B cell (primary cell): ENCODE data around the gene LAMA4. TPM values are rescaled to one million over a fixed set of nuclear protein-coding genes. Genes with fewer than 3 reads are reported as not detected.

Source experiments
- ATAC-seq: fragments of 200-7000 bp; cut with Tn5 transposase; one replicate; pipeline ENCODE4 v1.10.0; 2021; ENCODE audit warnings: low read depth, mild to moderate bottlenecking, moderate number of reproducible peaks, moderate library complexity
- CTCF ChIA-PET: fragments of 350-600 bp; sonication (Branson Sonifier 250); formaldehyde crosslinking; loops from one replicate; lab custom pipeline; 2021; ENCODE audit warnings: antibody characterized with exemption, inconsistent platforms; lab: Charles Lee
- POLR2A ChIA-PET: fragments of 350-600 bp; sonication (Branson Sonifier 250); formaldehyde crosslinking; loops from one replicate; lab custom pipeline; 2021; ENCODE audit warnings: antibody characterized with exemption; lab: Charles Lee
- DNase-seq: peaks from one replicate; pipeline ENCODE4 v3.0.0; 2013
- H2AFZ ChIP-seq: 2 replicates; pipeline ENCODE4 v1.6.1; 2012; ENCODE audit warnings: mild to moderate bottlenecking, low read depth, low read length; ENCODE audit not compliant: insufficient read depth, poor library complexity, severe bottlenecking
- H3K27ac ChIP-seq, 2 donors: 1 replicate in 1 of 2; 2 replicates in 1 of 2; pipeline ENCODE4 v1.5.1; 2012 to 2013; ENCODE audit warnings: low read length in 2 of 2, mild to moderate bottlenecking in 2 of 2, moderate library complexity in 1 of 2
- H3K27me3 ChIP-seq, 4 experiments: fragments of 200-600 bp in 1 of 4; sonication (generic) in 1 of 4; replicated peaks in 1 of 4; 1 replicate in 2 of 4; 2 replicates in 2 of 4; pipeline versions ENCODE4 v1.6.1 to v1.7.0; 2013 to 2016; ENCODE audit warnings: low read length in 3 of 4, mild to moderate bottlenecking in 2 of 4, mixed read lengths in 1 of 4, moderate library complexity in 1 of 4; ENCODE audit not compliant: insufficient read depth in 4 of 4, control insufficient read depth in 3 of 4; ENCODE audit errors: control extremely low read depth in 1 of 4
- H3K36me3 ChIP-seq, 2 experiments: replicated peaks in 1 of 2; 1 replicate in 1 of 2; 2 replicates in 1 of 2; pipeline versions ENCODE4 v1.6.1 to v1.7.1; 2013; ENCODE audit warnings: low read length in 1 of 2; ENCODE audit not compliant: insufficient read depth in 2 of 2, control insufficient read depth in 1 of 2; ENCODE audit errors: control extremely low read depth in 1 of 2, extremely low read depth in 1 of 2
- H3K4me1 ChIP-seq, 2 donors: fragments of 200-600 bp in 1 of 2; sonication (generic) in 1 of 2; 1 replicate in 1 of 2; 2 replicates in 1 of 2; pipeline versions ENCODE4 v1.5.1 to v1.6.1; 2013 to 2017; ENCODE audit warnings: low read length in 2 of 2; ENCODE audit not compliant: control insufficient read depth in 2 of 2, insufficient read depth in 2 of 2
- H3K4me2 ChIP-seq: replicated peaks from 2 replicates; pipeline ENCODE3; 2012; ENCODE audit warnings: mild to moderate bottlenecking, low read depth, low read length; ENCODE audit not compliant: poor library complexity, severe bottlenecking
- H3K4me3 ChIP-seq, 5 experiments: fragments of 200-600 bp in 1 of 5; sonication (generic) in 1 of 5; 1 replicate in 3 of 5; 2 replicates in 2 of 5; pipeline versions ENCODE4 v1.5.1 to v1.7.0; 2011 to 2016; ENCODE audit warnings: low read length in 4 of 5, mild to moderate bottlenecking in 4 of 5, low read depth in 2 of 5, control low read depth in 1 of 5, moderate library complexity in 1 of 5; ENCODE audit not compliant: insufficient read depth in 1 of 5; ENCODE audit errors: control extremely low read depth in 1 of 5, extremely low read depth in 1 of 5
- H3K79me2 ChIP-seq: fragments of 200-600 bp; sonication (generic); one replicate; pipeline ENCODE4 v1.6.0; 2016; ENCODE audit warnings: low read length; ENCODE audit not compliant: control insufficient read depth, insufficient read depth
- H3K9ac ChIP-seq: fragments of 200-600 bp; sonication (generic); 2 replicates; pipeline ENCODE4 v1.6.1; 2017; ENCODE audit warnings: mild to moderate bottlenecking, low read length, moderate library complexity
- H3K9me3 ChIP-seq, 3 donors: one replicate each; pipeline versions ENCODE4 v1.6.1 to v1.7.1; 2013; ENCODE audit warnings: low read length in 2 of 3; ENCODE audit not compliant: control insufficient read depth in 2 of 3, insufficient read depth in 1 of 3; ENCODE audit errors: control extremely low read depth in 1 of 3
- H4K20me1 ChIP-seq: 2 replicates; pipeline ENCODE4 v1.6.0; 2012; ENCODE audit warnings: mild to moderate bottlenecking, low read length; ENCODE audit not compliant: insufficient read depth, control insufficient read depth, poor library complexity, severe bottlenecking
- H3K27ac Mint-ChIP-seq: one replicate; pipeline ENCODE4 v1.8.0; 2021; ENCODE audit warnings: mixed read lengths
- H3K27me3 Mint-ChIP-seq: one replicate; pipeline ENCODE4 v1.8.0; 2021; ENCODE audit warnings: mixed read lengths
- H3K4me1 Mint-ChIP-seq: one replicate; pipeline ENCODE4 v1.8.0; 2021; ENCODE audit warnings: mixed read lengths
- H3K4me3 Mint-ChIP-seq: one replicate; pipeline ENCODE4 v1.8.0; 2021; ENCODE audit warnings: mixed read lengths
- H3K9me3 Mint-ChIP-seq: one replicate; pipeline ENCODE4 v1.8.0; 2022; ENCODE audit warnings: mixed read lengths; ENCODE audit not compliant: insufficient read depth
- EZH2 ChIP-seq: IDR thresholded peaks from 2 replicates; pipeline ENCODE4 v1.6.1; 2012; ENCODE audit warnings: borderline replicate concordance, low read depth, mild to moderate bottlenecking, moderate library complexity, low read length; ENCODE audit not compliant: insufficient read depth, poor library complexity, severe bottlenecking
- WGBS: methylation state at CpG from one replicate; pipeline ENCODE4 v1.1.5; 2013; ENCODE audit warnings: missing lambda C conversion rate; ENCODE audit not compliant: insufficient coverage; 5-methylcytosine and 5-hydroxymethylcytosine counted together
- intact Hi-C: fragments of 100-400 bp; cut with micrococcal nuclease; formaldehyde crosslinking; loops from one replicate; pipeline ENCODE4 v1.10.0; 2022
- polyA plus RNA-seq: library from polyadenylated mRNA; depleted of rRNA; stranded (reverse); fragments of >200 nt; gene quantifications from 2 replicates; pipeline ENCODE4 v1.2.3, GENCODE V29; 2012
- total RNA-seq, 2 donors: library from RNA; stranded (reverse); fragments of 120-200 nt in 1 of 2; gene quantifications; 1 replicate in 1 of 2; 2 replicates in 1 of 2; pipeline versions ENCODE4 v1.2.3 to v1.2.4, GENCODE V29; 2013 to 2022
- TF ChIP-seq, protein P1 (sequence below): fragments of 200-600 bp; IDR thresholded peaks from one replicate; pipeline ENCODE4 v1.8.0; 2022; ENCODE audit warnings: antibody characterized with exemption, mild to moderate bottlenecking

Gene LAMA4
- total and polyA plus RNA-seq, 2 donors (not counting 1 experiment from before 2014, with no cell fraction given) = not detected

DNA sequence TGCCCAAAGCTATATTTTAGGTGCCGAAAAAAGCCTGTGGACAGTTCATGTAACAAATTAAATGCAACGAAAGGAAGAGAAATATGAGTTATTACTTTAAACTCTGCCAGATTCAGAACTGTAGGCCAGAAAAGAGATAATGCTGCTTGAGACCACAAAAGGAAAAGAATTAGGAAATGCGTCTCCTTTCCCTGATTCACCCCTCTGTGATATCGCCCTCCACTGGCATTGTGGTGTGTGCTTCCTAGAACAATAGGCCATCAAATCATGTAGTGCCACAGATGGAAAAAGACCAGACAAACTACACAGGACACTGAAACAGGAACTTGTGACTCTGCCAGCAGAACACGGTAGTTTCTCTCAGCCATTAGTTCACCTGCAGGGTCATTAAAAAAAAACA is 14.7 kb upstream of the LAMA4 start:
- no peaks in the 10 kb centered on the region for H3K9me3 Mint-ChIP-seq
- H4K20me1 ChIP-seq = no peaks in the 10 kb centered on the region
- no peak overlapping the region for H3K9ac ChIP-seq
- intact Hi-C loops = no loop called here
- no peaks in the 10 kb centered on the region for H3K4me1 ChIP-seq
- H3K4me2 ChIP-seq = no peak overlapping the region
- H3K27ac Mint-ChIP-seq = no peak overlapping the region
- H3K9me3 ChIP-seq = no peaks in the 10 kb centered on the region
- TF ChIP-seq, protein P1, sequence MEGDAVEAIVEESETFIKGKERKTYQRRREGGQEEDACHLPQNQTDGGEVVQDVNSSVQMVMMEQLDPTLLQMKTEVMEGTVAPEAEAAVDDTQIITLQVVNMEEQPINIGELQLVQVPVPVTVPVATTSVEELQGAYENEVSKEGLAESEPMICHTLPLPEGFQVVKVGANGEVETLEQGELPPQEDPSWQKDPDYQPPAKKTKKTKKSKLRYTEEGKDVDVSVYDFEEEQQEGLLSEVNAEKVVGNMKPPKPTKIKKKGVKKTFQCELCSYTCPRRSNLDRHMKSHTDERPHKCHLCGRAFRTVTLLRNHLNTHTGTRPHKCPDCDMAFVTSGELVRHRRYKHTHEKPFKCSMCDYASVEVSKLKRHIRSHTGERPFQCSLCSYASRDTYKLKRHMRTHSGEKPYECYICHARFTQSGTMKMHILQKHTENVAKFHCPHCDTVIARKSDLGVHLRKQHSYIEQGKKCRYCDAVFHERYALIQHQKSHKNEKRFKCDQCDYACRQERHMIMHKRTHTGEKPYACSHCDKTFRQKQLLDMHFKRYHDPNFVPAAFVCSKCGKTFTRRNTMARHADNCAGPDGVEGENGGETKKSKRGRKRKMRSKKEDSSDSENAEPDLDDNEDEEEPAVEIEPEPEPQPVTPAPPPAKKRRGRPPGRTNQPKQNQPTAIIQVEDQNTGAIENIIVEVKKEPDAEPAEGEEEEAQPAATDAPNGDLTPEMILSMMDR = no peak
- TF ChIP-seq EZH2 = no peak
- H3K79me2 ChIP-seq = no peaks in the 10 kb centered on the region
- POLR2A ChIA-PET = no interaction called here
- CTCF ChIA-PET = no interaction called here
- no peaks in the 10 kb centered on the region for H3K4me1 Mint-ChIP-seq
- no peak overlapping the region for H3K27ac ChIP-seq
- H3K27me3 ChIP-seq = no peaks in the 10 kb centered on the region
- H2AFZ ChIP-seq = no peak overlapping the region
- WGBS = 79% methylated on average over 3 of the region's 5 CpGs
- no peaks in the 10 kb centered on the region for H3K36me3 ChIP-seq
- H3K4me3 Mint-ChIP-seq = no peak overlapping the region
- ATAC-seq (no peak), DNase-seq (no peak)
- H3K27me3 Mint-ChIP-seq = peaks cover 4% of the 10 kb centered on the region
- no peak overlapping the region for H3K4me3 ChIP-seq

DNA sequence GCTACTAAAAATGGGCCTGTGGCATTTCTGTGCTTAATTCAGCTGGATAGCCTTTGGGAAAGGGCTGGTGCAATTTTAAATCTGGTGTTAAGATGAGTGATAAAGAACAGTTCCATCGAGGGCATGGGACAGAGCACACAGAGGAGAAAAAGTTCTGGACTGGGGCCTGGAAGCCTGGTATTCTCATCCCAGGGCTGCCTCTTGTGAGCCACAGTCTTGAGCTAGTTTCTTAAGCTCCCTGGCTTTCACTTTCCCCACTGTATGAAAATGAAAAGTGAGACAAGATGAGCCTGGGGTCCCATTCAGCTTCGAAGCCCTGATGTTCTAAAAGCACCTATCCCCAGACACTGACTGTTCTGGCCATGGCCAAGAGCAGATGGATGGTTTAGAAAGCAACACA is 14.3 kb upstream of the LAMA4 start:
- H3K27me3 Mint-ChIP-seq = peaks cover 4% of the 10 kb centered on the region
- WGBS = 92% methylated on average over 2 of the region's 2 CpGs
- no peaks in the 10 kb centered on the region for H3K4me1 Mint-ChIP-seq
- Histone ChIP-seq H4K20me1 (no peaks in the 10 kb centered on the region), H3K9me3 (no peaks in the 10 kb centered on the region), H3K9ac (no peak overlapping the region), H3K27ac (no peak overlapping the region), H3K4me2 (no peak overlapping the region), H3K36me3 (no peaks in the 10 kb centered on the region), H3K27me3 (no peaks in the 10 kb centered on the region), H3K4me1 (no peaks in the 10 kb centered on the region), H3K79me2 (no peaks in the 10 kb centered on the region), H3K4me3 (no peak overlapping the region), H2AFZ (no peak overlapping the region)
- ATAC-seq (no peak), DNase-seq (no peak)
- intact Hi-C loops = no loop called here
- ChIA-PET POLR2A (no interaction called here), CTCF (interaction anchor here (1.2 kb wide), 1 partner anchor 89 kb away, joined by 3 read pairs; no protein-coding TSS in a partner anchor)
- H3K9me3 Mint-ChIP-seq = no peaks in the 10 kb centered on the region
- no peak overlapping the region for H3K4me3 Mint-ChIP-seq
- H3K27ac Mint-ChIP-seq = no peak overlapping the region
- no peak for TF ChIP-seq EZH2
- TF ChIP-seq, protein P1 = no peak
